Bronchial epithelial cell (primary cell): ENCODE data around the gene ARAP2. TPM values are rescaled to one million over a fixed set of nuclear protein-coding genes. Genes with fewer than 3 reads are reported as not detected.

ENCODE experiments used
- DNase-seq: peaks from one replicate; pipeline ENCODE4 v3.0.0-alpha.2; 2010; ENCODE audit warnings: low read depth
- FAIRE-seq: peaks from 2 replicates; lab custom pipeline; 2011; peaks lifted over from hg19 to GRCh38; lab: Jason Lieb, UNC
- H3K27me3 ChIP-seq: 2 replicates; pipeline ENCODE4 v1.5.1; 2011; ENCODE audit warnings: low read length; ENCODE audit not compliant: control insufficient read depth, insufficient read depth
- H3K36me3 ChIP-seq: 2 replicates; pipeline ENCODE4 v1.5.1; 2011; ENCODE audit warnings: low read length; ENCODE audit not compliant: control insufficient read depth, insufficient read depth
- H3K4me3 ChIP-seq: 2 replicates; pipeline ENCODE4 v1.5.1; 2011; ENCODE audit warnings: mild to moderate bottlenecking, low read depth, low read length, control low read depth
- CTCF ChIP-seq: IDR thresholded peaks from 2 replicates; pipeline ENCODE4 v1.5.1; 2011; ENCODE audit warnings: mild to moderate bottlenecking, moderate library complexity, low read length, control low read depth, inconsistent platforms; ENCODE audit not compliant: insufficient read depth, severe bottlenecking
- total RNA-seq: library from RNA; depleted of rRNA; stranded (reverse); fragments of >200 nt; gene quantifications from 2 replicates; pipeline ENCODE4 v1.2.1, GENCODE V29; 2014

The ARAP2 gene
- total RNA-seq, 1 donor from 2014 or later = 46.3 TPM

- Histone ChIP-seq H3K36me3 (peaks cover 1% of the 10 kb centered on the region), H3K27me3 (no peaks in the 10 kb centered on the region), H3K4me3 (no peak overlapping the region)
- DNase-seq = peak; percentile 45
- no peak for TF ChIP-seq CTCF
- FAIRE-seq = no peak
Observed at GRCh38 chr4:36222702-36223101, 21.6 kb downstream of the ARAP2 start.

GRCh38 chr4:36220776-36221175 lies 23.5 kb downstream of the ARAP2 start:
- no peak for TF ChIP-seq CTCF
- H3K36me3 ChIP-seq = peaks cover 1% of the 10 kb centered on the region
- no peak for FAIRE-seq

DNA sequence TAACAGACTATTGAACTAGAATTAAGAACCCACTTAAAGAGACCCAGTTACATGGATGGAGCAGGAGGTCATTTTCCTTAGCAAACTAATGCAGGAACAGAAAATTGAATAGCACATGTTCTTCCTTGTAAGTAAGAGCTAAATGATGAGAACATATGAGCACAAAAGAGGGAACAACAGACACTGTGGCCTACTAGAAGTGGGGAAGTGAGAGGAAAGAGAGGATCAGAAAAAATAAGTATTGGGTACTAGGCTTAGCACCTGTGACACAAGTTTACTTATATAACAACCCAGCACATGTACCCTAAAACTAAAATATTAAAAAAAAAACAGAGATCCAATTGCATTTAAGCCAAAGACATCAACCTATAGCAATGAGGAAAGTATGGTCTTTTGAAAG lies 26.2 kb downstream of the ARAP2 start:
- TF ChIP-seq CTCF = no peak
- FAIRE-seq (no peak), DNase-seq (no peak)
- H3K4me3 ChIP-seq = no peak overlapping the region
- H3K36me3 ChIP-seq = peaks cover 1% of the 10 kb centered on the region
- no peaks in the 10 kb centered on the region for H3K27me3 ChIP-seq

More at GRCh38 chr4:36220776-36221175, 23.5 kb downstream of the ARAP2 start:
- Histone ChIP-seq H3K4me3 (no peak overlapping the region), H3K27me3 (no peaks in the 10 kb centered on the region)
- DNase-seq = no peak

DNA sequence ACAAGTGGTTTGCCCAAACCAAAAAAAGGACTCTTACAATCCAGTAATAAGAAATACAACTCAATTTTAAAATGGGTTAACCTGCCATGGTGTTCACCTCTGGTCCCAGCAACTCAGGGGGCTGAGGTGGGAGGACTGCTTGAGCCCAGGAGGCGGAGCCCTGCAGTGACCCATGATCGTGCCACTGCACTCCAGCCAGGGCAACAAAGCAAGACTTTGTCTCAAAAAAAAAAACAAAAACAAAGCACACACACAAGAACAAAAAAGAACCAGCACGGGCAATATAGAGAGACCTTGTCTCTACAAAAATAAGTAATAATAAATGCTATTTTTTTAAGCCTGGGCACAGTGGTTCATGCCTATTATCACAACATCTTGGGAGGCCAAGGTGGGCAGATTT lies 28.7 kb downstream of the ARAP2 start:
- TF ChIP-seq CTCF = no peak
- Histone ChIP-seq H3K36me3 (peaks cover 4% of the 10 kb centered on the region), H3K4me3 (no peak overlapping the region), H3K27me3 (no peaks in the 10 kb centered on the region)
- DNase-seq (no peak), FAIRE-seq (no peak)

- TF ChIP-seq CTCF = no peak
- FAIRE-seq = no peak
- Histone ChIP-seq H3K27me3 (no peaks in the 10 kb centered on the region), H3K36me3 (peaks cover 8% of the 10 kb centered on the region), H3K4me3 (no peak overlapping the region)
- DNase-seq = no peak
Observed at GRCh38 chr4:36214735-36215485, 29.4 kb downstream of the ARAP2 start.

DNA sequence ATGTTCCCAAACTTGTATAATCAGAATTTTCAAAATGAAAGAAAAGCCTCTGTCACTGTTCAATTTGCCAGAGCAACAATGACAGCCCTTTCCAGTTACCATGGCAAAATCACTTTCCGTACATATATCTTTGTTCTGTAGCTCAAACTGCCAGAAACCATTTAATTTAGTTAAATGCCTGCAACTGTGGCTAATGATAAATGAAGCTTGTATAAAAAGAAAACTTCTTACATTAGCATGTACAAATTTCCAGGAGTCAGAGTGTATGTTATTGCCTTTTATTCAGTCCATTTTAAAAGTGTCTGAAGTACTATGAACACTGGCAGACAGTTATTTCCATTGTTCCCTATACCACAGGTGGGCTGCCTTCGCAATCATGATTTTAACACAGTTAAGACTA lies 30.3 kb downstream of the ARAP2 start:
- H3K27me3 ChIP-seq = no peaks in the 10 kb centered on the region
- FAIRE-seq (no peak), DNase-seq (no peak)
- no peak for TF ChIP-seq CTCF
- H3K4me3 ChIP-seq = no peak overlapping the region
- H3K36me3 ChIP-seq = peaks cover 8% of the 10 kb centered on the region
